ELR (cell line): ENCODE data around the gene SLC6A14.

Source experiments
- DNase-seq: peaks from one replicate; pipeline ENCODE4 v3.0.0-alpha.2; 2015; ENCODE audit warnings: low read depth

SLC6A14 gene

GRCh38 chrX:116436358-116436816 is at the start of gene SLC6A14:
SLC6A14 (plus strand) TSS chrX:116436606; CDS start chrX:116436710, 104 bp downstream.
- no peak for DNase-seq

GRCh38 chrX:116395752-116396151 is 40.7 kb upstream of the SLC6A14 start:
- no peak for DNase-seq

- no peak for DNase-seq
Measured at GRCh38 chrX:116399681-116400080, 36.7 kb upstream of the SLC6A14 start.

GRCh38 chrX:116409219-116409618 is 27.2 kb upstream of the SLC6A14 start:
- no peak for DNase-seq

- DNase-seq: no peak
Measured at GRCh38 chrX:116413273-116413672, 23.1 kb upstream of the SLC6A14 start.

GRCh38 chrX:116417214-116417613 is 19.2 kb upstream of the SLC6A14 start:
- DNase-seq: no peak

- DNase-seq: no peak
Measured at GRCh38 chrX:116417968-116418367, 18.4 kb upstream of the SLC6A14 start.

GRCh38 chrX:116427978-116428377 is 8.4 kb upstream of the SLC6A14 start:
- no peak for DNase-seq

- no peak for DNase-seq
Measured at GRCh38 chrX:116435597-116435996, 809 bp upstream of the SLC6A14 start.

GRCh38 chrX:116449156-116449555 is 12.8 kb downstream of the SLC6A14 start:
- no peak for DNase-seq

GRCh38 chrX:116462822-116463221 is 26.4 kb downstream of the SLC6A14 start, which contains the start of gene CT83:
CT83 (minus strand) TSS chrX:116462976; CDS start chrX:116462856, 120 bp downstream.
- no peak for DNase-seq

- DNase-seq: no peak
Measured at GRCh38 chrX:116480059-116480458, 43.7 kb downstream of the SLC6A14 start.

- DNase-seq: peak; percentile 12
Measured at GRCh38 chrX:116490104-116490503, 53.7 kb downstream of the SLC6A14 start.

GRCh38 chrX:116493271-116493670 is 56.9 kb downstream of the SLC6A14 start:
- DNase-seq: no peak

GRCh38 chrX:116499780-116500179 is 63.4 kb downstream of the SLC6A14 start:
- DNase-seq: peak; percentile 1
